ENCODE data around the gene ADAMTS18.

DNA sequence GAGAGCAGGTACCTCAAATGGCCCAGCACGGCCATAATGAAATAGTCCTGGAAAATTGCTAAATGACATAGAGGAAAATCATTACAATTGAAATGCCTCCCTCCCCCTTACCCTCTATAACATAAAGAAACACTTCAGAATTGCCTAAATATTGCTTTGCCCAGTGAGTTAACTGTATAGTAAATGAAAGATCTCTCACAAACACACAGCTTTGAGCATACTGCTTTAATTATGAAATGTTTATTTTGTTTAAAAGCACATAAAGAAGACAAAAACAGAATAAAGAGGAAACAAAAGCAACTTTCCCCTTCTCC, 9.3 kb upstream of the ADAMTS18 start:
- TF ChIP-seq CTCF (IDR thresholded peaks at IDR 0.05; ENCODE audit: borderline replicate concordance, extremely low read depth, low read length, poor library complexity, severe bottlenecking) (no peak), EZH2 (IDR thresholded peaks at IDR 0.05; ENCODE audit: borderline replicate concordance, low read depth, low read length, severe bottlenecking) (no peak)

All from DND-41 (cell line).